GM23338 (cell line): ENCODE data around the gene CCDC80.
"Not testable (repeated sequence)": the region's sequence is repeated elsewhere in the genome, so short reads cannot be mapped to it uniquely, and the experiment has no call there.

Source experiments
- CREB1 ChIP-seq: fragments of 250-450 bp; sonication (Bioruptor Pico); IDR thresholded peaks from 2 replicates; pipeline ENCODE4 v1.5.0; 2020; ENCODE audit warnings: low read depth, mild to moderate bottlenecking, moderate library complexity
- EZH2 ChIP-seq: fragments of 200-600 bp; sonication (generic); IDR thresholded peaks from one replicate; pipeline ENCODE4 v1.8.0; 2017; ENCODE audit warnings: antibody characterized with exemption, mild to moderate bottlenecking, low read depth; ENCODE audit not compliant: unreplicated experiment
- EZH2phosphoT487 ChIP-seq: fragments of 200-600 bp; sonication (generic); IDR thresholded peaks from one replicate; pipeline ENCODE4 v1.8.1; 2018; ENCODE audit warnings: antibody characterized with exemption; ENCODE audit not compliant: unreplicated experiment
- JUNB ChIP-seq: IDR thresholded peaks from one replicate; pipeline ENCODE4 v1.6.1; 2016; ENCODE audit warnings: antibody characterized with exemption; ENCODE audit not compliant: unreplicated experiment
- POLR2AphosphoS5 ChIP-seq: IDR thresholded peaks from 2 replicates; pipeline ENCODE4 v1.6.1; 2016; ENCODE audit warnings: antibody characterized with exemption, low read depth
- STAT1 ChIP-seq: IDR thresholded peaks from one replicate; pipeline ENCODE4 v1.6.1; 2016; ENCODE audit warnings: antibody characterized with exemption; ENCODE audit not compliant: unreplicated experiment
- ZNF114 ChIP-seq: fragments of 250-450 bp; sonication (Bioruptor Pico); IDR thresholded peaks from 2 replicates; pipeline ENCODE4 v1.5.0; 2020; ENCODE audit warnings: mild to moderate bottlenecking, moderate library complexity
- ZNF331 ChIP-seq: fragments of 250-450 bp; sonication (Bioruptor Pico); IDR thresholded peaks from 2 replicates; pipeline ENCODE4 v1.5.0; 2020; ENCODE audit warnings: low read depth, mild to moderate bottlenecking, moderate library complexity
- TF ChIP-seq, protein P1 (sequence below), 2 experiments: fragments of 200-600 bp in 1 of 2; sonication (generic) in 1 of 2; conservative IDR thresholded peaks; 2 replicates each; pipeline versions ENCODE4 v1.5.1 to v1.6.1; 2016 to 2017; ENCODE audit warnings: antibody characterized with exemption in 2 of 2, low read depth in 2 of 2, mild to moderate bottlenecking in 2 of 2, moderate library complexity in 1 of 2
- TF ChIP-seq, protein P2 (sequence below): IDR thresholded peaks from 2 replicates; pipeline ENCODE4 v1.6.1; 2016; ENCODE audit warnings: antibody characterized with exemption
- TF ChIP-seq, protein P3 (sequence below): IDR thresholded peaks from one replicate; pipeline ENCODE4 v1.6.1; 2018; ENCODE audit warnings: antibody characterized with exemption; ENCODE audit not compliant: unreplicated experiment

DNA sequence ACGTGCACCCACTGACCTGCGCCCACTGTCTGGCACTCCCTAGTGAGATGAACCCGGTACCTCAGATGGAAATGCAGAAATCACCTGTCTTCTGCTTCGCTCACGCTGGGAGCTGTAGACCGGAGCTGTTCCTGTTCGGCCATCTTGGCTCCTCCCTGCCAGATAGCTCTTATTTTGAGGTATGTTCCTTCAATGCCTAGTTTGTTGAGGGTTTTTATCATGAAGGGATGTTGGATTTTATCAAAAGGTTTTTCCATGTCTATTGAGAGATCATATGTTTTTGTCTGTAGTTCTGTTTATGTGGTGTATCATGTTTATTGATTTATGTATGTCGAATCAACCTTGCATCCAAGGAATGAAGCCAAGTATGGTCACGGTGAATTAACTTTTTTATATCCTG lies 24.1 kb upstream of the CCDC80 start:
- TF ChIP-seq, protein P1, sequence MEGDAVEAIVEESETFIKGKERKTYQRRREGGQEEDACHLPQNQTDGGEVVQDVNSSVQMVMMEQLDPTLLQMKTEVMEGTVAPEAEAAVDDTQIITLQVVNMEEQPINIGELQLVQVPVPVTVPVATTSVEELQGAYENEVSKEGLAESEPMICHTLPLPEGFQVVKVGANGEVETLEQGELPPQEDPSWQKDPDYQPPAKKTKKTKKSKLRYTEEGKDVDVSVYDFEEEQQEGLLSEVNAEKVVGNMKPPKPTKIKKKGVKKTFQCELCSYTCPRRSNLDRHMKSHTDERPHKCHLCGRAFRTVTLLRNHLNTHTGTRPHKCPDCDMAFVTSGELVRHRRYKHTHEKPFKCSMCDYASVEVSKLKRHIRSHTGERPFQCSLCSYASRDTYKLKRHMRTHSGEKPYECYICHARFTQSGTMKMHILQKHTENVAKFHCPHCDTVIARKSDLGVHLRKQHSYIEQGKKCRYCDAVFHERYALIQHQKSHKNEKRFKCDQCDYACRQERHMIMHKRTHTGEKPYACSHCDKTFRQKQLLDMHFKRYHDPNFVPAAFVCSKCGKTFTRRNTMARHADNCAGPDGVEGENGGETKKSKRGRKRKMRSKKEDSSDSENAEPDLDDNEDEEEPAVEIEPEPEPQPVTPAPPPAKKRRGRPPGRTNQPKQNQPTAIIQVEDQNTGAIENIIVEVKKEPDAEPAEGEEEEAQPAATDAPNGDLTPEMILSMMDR (conservative IDR thresholded peaks at IDR 0.05; ENCODE audit: low read depth in 2 of 2): not testable (repeated sequence)
- not testable (repeated sequence) for TF ChIP-seq POLR2AphosphoS5; CREB1 (CRISPR knock-in tag); ZNF114 (CRISPR knock-in tag); EZH2phosphoT487; STAT1; EZH2; JUNB; ZNF331 (CRISPR knock-in tag)
- TF ChIP-seq, protein P2, sequence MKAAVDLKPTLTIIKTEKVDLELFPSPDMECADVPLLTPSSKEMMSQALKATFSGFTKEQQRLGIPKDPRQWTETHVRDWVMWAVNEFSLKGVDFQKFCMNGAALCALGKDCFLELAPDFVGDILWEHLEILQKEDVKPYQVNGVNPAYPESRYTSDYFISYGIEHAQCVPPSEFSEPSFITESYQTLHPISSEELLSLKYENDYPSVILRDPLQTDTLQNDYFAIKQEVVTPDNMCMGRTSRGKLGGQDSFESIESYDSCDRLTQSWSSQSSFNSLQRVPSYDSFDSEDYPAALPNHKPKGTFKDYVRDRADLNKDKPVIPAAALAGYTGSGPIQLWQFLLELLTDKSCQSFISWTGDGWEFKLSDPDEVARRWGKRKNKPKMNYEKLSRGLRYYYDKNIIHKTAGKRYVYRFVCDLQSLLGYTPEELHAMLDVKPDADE: not testable (repeated sequence)
- TF ChIP-seq, protein P3, sequence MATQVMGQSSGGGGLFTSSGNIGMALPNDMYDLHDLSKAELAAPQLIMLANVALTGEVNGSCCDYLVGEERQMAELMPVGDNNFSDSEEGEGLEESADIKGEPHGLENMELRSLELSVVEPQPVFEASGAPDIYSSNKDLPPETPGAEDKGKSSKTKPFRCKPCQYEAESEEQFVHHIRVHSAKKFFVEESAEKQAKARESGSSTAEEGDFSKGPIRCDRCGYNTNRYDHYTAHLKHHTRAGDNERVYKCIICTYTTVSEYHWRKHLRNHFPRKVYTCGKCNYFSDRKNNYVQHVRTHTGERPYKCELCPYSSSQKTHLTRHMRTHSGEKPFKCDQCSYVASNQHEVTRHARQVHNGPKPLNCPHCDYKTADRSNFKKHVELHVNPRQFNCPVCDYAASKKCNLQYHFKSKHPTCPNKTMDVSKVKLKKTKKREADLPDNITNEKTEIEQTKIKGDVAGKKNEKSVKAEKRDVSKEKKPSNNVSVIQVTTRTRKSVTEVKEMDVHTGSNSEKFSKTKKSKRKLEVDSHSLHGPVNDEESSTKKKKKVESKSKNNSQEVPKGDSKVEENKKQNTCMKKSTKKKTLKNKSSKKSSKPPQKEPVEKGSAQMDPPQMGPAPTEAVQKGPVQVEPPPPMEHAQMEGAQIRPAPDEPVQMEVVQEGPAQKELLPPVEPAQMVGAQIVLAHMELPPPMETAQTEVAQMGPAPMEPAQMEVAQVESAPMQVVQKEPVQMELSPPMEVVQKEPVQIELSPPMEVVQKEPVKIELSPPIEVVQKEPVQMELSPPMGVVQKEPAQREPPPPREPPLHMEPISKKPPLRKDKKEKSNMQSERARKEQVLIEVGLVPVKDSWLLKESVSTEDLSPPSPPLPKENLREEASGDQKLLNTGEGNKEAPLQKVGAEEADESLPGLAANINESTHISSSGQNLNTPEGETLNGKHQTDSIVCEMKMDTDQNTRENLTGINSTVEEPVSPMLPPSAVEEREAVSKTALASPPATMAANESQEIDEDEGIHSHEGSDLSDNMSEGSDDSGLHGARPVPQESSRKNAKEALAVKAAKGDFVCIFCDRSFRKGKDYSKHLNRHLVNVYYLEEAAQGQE: not testable (repeated sequence)
